ACC112 (cell line): ENCODE measurements around the gene LMTK3.

Experiments
- H2AFZ ChIP-seq: fragments of 200-600 bp; sonication (generic); one replicate; pipeline ENCODE4 v1.6.0; 2017; ENCODE audit warnings: antibody characterized with exemption, low read length; ENCODE audit not compliant: unreplicated experiment
- H3K27ac ChIP-seq: fragments of 200-600 bp; sonication (generic); 2 replicates; pipeline ENCODE4 v1.5.1; 2014; ENCODE audit warnings: low read depth, mild to moderate bottlenecking, antibody characterized with exemption, low read length, moderate library complexity
- H3K27me3 ChIP-seq: fragments of 200-600 bp; sonication (generic); 2 replicates; pipeline ENCODE4 v1.6.1; 2014; ENCODE audit warnings: mild to moderate bottlenecking, antibody characterized with exemption, low read length, moderate library complexity, mixed read lengths; ENCODE audit not compliant: insufficient read depth
- H3K36me3 ChIP-seq: fragments of 200-600 bp; sonication (generic); 2 replicates; pipeline ENCODE4 v1.6.1; 2016; ENCODE audit warnings: mild to moderate bottlenecking, antibody characterized with exemption, low read length, moderate library complexity, mixed read lengths; ENCODE audit not compliant: insufficient read depth
- H3K4me1 ChIP-seq: fragments of 200-600 bp; sonication (generic); one replicate; pipeline ENCODE4 v1.6.1; 2016; ENCODE audit warnings: low read length, mixed read lengths; ENCODE audit not compliant: insufficient read depth, unreplicated experiment, control insufficient read depth
- H3K4me3 ChIP-seq: fragments of 200-600 bp; sonication (generic); 2 replicates; pipeline ENCODE4 v1.5.1; 2014; ENCODE audit warnings: mild to moderate bottlenecking, low read depth, low read length
- H3K79me2 ChIP-seq: fragments of 200-600 bp; sonication (generic); one replicate; pipeline ENCODE4 v1.6.0; 2016; ENCODE audit warnings: low read length; ENCODE audit not compliant: control insufficient read depth, unreplicated experiment, insufficient read depth

LMTK3 gene

DNA sequence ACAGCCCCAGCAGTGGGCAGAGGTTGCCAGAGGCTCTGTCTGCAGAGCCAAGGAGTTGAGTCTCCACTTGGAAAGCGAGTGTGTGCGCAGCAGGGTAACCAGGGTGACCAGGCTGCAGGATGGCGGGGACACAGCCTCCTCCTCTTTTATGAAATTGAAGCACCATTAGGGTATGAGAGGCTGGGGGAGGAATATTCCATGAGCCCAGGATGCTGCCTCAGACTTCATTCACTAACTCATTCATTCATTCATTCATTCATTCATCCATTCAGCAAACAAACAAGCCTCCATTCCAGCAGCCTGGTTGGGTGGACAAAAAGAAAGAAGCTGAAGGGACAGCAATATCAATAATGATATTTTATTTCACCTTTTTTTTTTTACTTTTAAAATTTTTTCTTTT lies 6.6 kb upstream of the LMTK3 start:
- peaks cover under 1% of the 10 kb centered on the region; the same call in 1 of the 2 replicates for H3K27me3 ChIP-seq
- H3K4me3 ChIP-seq: no peak overlapping the region
- H3K4me1 ChIP-seq: no peaks in the 10 kb centered on the region
- H3K27ac ChIP-seq: no peak overlapping the region
- H2AFZ ChIP-seq: no peak overlapping the region
- H3K79me2 ChIP-seq: no peaks in the 10 kb centered on the region
- H3K36me3 ChIP-seq: no peaks in the 10 kb centered on the region

DNA sequence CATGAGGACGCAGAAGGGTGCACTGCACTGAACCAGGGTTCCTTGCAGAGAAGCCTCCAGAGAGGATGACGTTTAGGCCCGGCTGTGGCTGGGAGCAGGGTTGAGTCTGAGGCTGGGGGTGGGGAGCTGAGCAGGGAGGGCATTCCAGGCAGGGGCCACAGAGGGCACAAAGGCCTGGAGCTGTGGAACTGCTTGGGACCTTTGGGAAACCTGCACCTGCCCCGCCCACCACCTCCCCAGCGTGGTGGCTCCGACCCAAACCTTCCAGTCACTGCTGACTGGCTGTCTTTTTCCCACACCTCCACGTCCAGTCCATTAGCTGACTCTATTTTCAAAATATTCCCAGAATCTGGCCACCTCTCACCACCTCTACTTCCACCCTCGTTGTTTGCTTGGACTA lies 4.9 kb upstream of the LMTK3 start:
- no peak overlapping the region for H2AFZ ChIP-seq

DNA sequence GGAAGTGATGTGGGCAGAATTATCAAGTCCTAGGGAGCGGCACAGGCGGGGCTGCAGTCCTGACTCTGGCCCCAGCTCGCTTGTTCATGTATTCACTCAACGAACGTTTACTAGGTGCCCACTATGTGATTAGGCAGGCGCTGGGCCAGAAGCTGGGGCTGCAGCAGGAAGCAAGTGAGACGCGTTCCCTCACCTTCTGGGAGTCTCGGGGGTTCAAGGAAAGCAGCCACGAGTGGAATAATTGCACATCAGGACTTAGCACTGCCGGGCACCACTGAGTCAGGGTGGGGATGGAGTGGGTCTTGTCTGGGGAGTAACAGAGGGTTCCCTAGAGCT lies 2.5 kb upstream of the LMTK3 start:
- Histone ChIP-seq H3K79me2 (no peaks in the 10 kb centered on the region), H3K4me3 (peak overlapping the region; percentile 75; the same call in 1 of the 2 replicates), H2AFZ (no peak overlapping the region), H3K4me1 (no peaks in the 10 kb centered on the region), H3K36me3 (no peaks in the 10 kb centered on the region), H3K27me3 (peaks cover 18% of the 10 kb centered on the region), H3K27ac (no peak overlapping the region)

More for the DNA sequence above, 4.9 kb upstream of the LMTK3 start:
- Histone ChIP-seq H3K79me2 (no peaks in the 10 kb centered on the region), H3K27ac (no peak overlapping the region), H3K4me1 (no peaks in the 10 kb centered on the region), H3K4me3 (no peak overlapping the region), H3K27me3 (peaks cover 14% of the 10 kb centered on the region), H3K36me3 (no peaks in the 10 kb centered on the region)

DNA sequence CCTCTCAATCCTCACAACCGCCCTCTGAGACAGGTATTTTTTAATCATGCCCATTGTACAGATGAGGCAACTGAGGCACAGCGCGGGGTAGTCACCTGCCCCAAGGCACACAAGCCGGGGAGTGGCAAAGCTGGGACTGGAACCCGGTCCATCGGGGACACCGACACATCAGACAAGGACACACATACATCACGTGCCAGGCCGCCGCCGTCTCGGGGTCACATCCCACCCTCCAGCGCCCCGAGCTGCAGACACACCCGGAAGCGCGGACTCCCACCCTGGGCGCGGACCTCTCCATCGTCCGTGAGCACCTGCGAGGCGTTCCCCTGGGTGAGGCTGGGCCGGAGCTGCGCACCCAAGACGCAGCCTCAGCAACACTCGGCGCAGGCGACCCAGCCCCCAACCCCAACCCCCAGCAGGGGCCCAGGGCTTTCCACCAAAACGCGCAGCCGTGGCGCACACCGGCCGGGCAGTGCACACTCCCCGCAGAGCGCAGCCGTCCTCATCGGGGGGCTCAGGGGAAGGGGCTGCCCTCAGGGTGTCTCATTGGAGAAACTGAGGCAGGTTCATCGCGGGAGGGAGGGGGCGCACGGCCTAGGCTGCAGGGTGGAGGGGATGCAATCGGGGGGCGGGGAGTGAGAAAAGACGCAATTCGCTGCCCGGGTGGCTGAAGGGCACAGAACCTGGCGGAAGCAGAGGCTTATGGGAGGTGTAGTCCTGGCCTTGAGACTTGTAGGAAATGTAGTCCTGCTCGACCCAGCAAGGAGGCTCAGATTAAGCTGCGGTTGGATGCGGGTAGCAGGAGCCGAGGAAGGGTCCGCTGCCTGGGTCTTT lies 1.9 kb upstream of the LMTK3 start:
- H3K27me3 ChIP-seq: peaks cover 18% of the 10 kb centered on the region
- H3K79me2 ChIP-seq: no peaks in the 10 kb centered on the region
- peak overlapping the region; percentile 75 for H3K4me3 ChIP-seq
- no peaks in the 10 kb centered on the region for H3K36me3 ChIP-seq
- H3K27ac ChIP-seq: no peak overlapping the region
- no peaks in the 10 kb centered on the region for H3K4me1 ChIP-seq
- no peak overlapping the region for H2AFZ ChIP-seq

DNA sequence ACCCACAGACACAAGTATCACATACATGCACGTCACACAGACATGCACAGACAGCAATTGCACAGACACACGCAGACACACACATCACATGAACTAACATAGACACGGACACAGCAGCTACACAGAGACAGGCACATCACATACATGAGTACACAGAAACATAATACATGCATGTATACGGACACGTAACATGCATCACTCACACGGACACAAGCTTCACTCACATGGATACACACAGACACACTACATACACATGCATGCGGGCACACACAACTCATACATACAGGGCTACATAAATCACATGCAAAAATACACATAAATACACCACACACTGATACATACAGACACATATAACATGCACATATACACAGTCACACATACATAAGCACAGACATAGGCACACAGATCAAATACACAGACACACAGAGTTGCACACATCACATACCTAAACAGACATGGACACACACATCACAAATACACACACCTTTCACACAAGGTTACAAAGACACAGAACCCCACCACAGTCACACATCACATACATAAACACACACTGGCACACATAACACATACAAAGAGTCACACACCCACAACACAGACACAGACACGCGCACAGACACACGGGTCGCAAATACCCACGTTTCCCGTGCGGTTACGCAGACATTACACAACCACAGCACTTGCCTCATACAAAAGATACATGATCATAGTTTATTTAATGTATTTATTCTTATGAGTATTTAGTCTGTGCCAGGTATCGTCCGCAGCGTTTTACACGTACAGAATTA lies 1.1 kb upstream of the LMTK3 start:
- no peaks in the 10 kb centered on the region for H3K4me1 ChIP-seq
- H3K36me3 ChIP-seq: no peaks in the 10 kb centered on the region
- peaks cover 18% of the 10 kb centered on the region for H3K27me3 ChIP-seq
- no peaks in the 10 kb centered on the region for H3K79me2 ChIP-seq
- H2AFZ ChIP-seq: no peak overlapping the region
- H3K4me3 ChIP-seq: no peak overlapping the region
- H3K27ac ChIP-seq: no peak overlapping the region

DNA sequence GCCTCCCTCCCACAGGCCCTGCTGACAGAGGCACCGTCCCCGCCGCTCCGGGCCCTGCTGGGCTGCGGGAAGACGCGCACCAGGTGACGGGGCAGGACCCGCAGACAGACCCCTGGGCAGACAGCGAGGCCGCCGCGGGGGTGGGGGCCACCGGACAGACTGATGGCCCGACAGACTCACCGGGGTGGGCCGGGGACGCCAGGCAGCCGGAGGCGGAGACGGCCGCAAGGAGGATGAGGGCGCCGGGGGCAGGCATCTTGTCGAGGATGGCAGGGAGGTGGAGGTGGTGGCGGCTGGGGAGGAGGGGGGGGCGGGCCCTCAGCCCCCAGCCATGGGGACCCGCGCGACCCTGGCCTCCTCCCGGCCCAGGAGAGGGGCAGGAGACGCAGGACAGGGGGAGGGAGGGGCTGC lies 309 bp downstream of the LMTK3 start:
- H3K79me2 ChIP-seq: no peaks in the 10 kb centered on the region
- H3K4me3 ChIP-seq: no peak overlapping the region

DNA sequence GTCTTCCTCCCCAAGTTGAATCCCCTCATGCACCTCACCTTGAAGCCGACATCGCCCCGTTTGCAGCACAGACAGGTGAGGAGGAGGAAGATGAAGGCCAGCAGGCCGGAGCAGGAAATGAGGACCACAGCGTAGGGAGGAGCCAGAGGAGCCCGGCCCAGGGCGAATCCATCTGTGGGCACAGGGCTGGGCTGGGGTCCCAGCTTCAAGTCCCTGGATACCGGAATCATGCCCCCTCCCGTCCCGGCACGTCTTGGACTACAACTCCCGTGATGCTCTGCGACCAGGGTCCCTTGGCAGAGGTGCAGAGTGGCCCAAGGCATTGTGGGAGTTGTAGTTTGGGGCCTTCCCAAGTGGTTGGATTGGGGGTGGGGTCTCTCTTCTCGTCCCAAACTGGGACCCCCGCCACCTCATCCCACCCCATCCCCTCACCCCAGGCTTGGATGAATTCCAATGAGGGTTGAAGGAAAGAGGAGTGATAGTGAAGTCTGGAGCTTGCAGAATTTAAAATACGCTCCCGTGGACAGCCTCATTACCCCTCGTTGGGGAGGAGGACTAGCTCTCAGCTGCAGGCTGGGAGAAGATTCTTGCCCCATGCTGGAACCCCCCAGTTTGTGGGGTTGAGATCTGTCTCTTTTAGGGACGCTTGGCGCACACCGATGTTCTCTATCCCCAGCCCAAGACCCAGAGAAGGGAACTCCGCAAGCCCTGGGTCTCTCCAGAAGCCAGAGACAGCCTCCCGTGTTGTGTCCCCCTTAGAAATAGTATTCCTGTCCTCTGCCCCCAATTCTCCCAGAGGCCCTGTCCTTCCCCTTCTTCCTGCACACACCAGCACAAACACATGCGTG lies 990 bp downstream of the LMTK3 start:
- Histone ChIP-seq H3K4me1 (no peaks in the 10 kb centered on the region), H3K4me3 (peak overlapping the region; percentile 45), H3K27me3 (peaks cover 18% of the 10 kb centered on the region), H2AFZ (no peak overlapping the region), H3K79me2 (no peaks in the 10 kb centered on the region), H3K27ac (no peak overlapping the region), H3K36me3 (no peaks in the 10 kb centered on the region)

More for the DNA sequence above, 309 bp downstream of the LMTK3 start:
- Histone ChIP-seq H3K27me3 (peaks cover 18% of the 10 kb centered on the region), H3K27ac (no peak overlapping the region), H3K36me3 (no peaks in the 10 kb centered on the region), H2AFZ (no peak overlapping the region), H3K4me1 (no peaks in the 10 kb centered on the region)

DNA sequence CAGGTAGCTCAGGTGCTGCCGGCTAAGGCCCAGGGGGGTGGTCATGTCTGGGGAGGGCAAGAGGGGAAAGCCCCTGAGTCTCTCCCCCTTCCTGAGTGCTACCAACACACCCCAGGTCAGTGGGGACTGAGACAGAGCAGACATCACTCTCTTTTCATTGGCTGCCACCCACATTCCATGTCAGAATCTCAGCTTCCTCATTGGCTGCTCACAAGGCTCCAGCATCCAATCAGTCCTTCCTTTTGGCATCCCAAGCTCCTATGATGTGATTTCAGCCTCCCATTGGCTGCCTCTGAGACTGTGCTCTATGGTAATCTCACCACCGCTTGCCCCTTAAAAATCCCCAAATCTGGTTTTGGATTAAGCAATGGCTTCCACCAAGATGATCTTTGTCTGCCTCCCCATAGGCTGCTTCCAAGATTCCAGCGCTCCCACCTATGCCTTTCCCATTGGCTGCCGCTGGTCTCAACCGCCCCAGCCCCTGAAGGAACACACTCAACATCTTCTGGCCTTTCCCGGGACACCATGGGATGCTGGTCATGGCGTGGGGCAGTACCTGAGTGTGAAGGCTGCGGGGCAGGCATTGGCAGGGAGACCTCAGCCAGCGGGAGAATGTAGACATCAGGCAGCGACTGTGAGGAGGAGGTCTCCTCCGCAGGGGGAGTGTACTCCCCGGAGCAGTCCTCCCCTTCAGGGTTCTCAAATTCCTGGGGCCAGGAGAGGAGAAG lies 2.0 kb downstream of the LMTK3 start:
- Histone ChIP-seq H3K27ac (no peak overlapping the region), H3K4me3 (no peak overlapping the region), H3K4me1 (no peaks in the 10 kb centered on the region), H3K36me3 (no peaks in the 10 kb centered on the region), H3K27me3 (peaks cover 18% of the 10 kb centered on the region), H2AFZ (no peak overlapping the region), H3K79me2 (no peaks in the 10 kb centered on the region)

DNA sequence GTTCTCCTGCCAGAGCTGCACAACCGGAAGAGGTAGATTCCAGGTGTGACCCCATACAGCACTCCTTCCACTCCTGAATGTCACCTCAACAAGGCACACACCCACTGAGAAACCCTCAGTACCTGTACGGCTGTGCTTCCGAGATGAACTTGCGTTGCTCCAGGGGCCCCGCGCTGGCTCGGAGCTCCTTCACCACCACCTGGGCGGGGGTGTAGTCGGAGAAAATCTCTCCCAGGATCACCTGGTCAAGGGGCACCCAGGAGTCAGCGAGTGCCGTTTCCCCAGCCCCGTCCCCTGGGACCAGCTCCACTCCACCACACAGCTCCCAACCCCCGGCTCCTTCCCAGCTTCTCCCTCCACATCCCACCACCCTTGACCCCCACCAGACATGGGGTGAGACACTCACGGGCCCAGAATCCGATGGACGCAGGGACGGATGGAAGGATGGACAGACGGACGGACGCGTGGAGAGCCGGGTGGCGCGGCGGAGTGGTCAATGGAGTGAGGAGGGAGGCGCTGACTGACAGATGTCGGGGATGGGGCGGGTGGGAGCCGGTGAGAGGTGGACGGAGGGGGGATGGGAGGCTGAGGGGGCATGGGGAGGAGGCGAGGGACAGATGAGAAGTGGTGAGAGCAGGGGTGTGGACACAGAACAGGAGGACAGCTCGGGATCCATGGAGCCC lies 2.8 kb downstream of the LMTK3 start:
- H3K4me3 ChIP-seq: no peak overlapping the region
- H3K36me3 ChIP-seq: no peaks in the 10 kb centered on the region
- H3K27me3 ChIP-seq: peaks cover 18% of the 10 kb centered on the region
- no peak overlapping the region for H2AFZ ChIP-seq
- no peaks in the 10 kb centered on the region for H3K79me2 ChIP-seq
- H3K27ac ChIP-seq: no peak overlapping the region
- H3K4me1 ChIP-seq: no peaks in the 10 kb centered on the region
